Suppressor macrophage treated with lipopolysaccharide for 4 hours (primary cell): ENCODE measurements around the gene FCGR1A.
A peak's percentile ranks its signal among the peaks of the same experiment; 100 is the strongest.
"Not testable (repeated sequence)": the region's sequence is repeated elsewhere in the genome, so short reads cannot be mapped to it uniquely, and the experiment has no call there.

ENCODE experiments used
- DNase-seq: peaks from one replicate; pipeline ENCODE4 v3.0.0-alpha.2; 2020

FCGR1A gene

DNA sequence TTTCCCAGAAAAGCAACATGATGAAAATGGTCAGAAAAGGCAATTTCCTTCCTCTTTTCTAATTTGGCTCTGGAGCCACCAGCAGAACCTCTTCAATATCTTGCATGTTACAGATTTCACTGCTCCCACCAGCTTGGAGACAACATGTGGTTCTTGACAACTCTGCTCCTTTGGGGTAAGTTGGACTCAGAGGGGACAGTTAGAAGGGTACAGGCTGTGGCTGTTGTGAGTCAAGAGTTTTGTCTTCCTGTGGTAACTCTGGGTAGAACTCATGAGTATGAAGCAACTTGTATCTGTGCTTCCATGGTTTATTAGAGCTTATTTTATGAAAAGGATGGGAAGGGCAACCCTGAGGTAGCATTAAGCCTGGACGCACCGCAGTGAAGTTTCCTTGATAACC lies at the start of gene FCGR1A:
TSS of gene FCGR1A (plus strand) at position 95 of the 400 bp plus-strand sequence. CDS start at position 145, 50 bp downstream.
- not testable (repeated sequence) for DNase-seq

DNA sequence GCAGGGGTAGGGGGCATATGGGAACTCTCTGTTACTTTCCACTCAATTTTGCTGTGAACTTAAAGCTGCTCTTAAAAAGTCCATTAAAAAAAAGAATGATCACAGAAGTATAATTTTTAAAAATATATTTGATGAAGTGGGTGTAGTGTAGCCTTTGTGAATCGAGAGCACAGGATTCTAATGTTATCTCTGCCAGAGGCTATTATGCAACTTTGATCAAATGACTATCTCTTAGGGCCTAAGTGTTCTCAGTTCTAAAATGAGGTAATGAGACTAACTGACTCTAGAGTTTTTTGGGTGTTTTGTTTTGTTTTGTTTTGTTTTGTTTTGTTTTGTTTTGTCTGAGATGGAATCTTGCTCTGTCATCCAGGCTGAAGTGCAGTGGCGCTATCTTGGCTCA lies 49.7 kb upstream of the FCGR1A start:
- DNase-seq = not testable (repeated sequence)

DNA sequence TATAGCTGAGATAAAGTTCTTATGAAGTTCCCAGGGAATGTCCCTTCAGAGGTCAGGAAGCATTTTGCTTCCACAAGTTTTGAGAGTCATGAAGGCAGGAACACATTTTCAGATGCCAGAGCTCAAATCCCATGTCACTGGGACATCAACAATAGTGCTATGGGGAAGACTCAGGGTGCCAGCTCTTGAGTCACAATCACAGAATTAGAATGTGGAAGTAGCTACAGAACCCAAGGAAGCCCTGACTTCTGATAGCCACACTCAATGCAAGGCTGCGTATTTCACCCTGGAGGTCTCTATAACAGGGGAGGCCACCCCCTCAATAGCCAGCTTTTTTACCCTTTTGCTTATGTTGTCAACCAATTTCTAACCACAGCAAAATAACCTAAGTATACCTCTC lies 47.8 kb upstream of the FCGR1A start:
- DNase-seq = not testable (repeated sequence)

DNA sequence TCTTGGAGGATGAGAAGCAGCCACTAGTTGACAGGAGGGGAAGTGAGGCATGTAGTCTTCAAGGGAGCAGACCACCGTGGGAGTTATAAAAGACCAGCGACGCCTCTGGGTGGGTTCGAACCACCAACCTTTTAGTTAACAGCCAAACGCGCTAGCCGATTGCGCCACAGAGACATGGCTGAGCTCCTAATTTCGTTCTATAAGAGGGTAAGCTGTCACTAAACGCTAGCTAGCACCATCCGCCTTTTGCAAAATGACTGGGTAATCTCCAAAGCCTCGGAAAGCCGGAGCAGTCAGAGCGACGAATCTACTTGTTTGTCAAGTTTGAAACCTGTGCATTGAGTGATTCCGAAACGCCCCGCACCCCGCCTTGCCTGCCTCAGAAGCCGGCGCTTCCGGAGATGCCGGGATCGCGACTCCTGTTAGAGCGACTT lies 42.3 kb upstream of the FCGR1A start:
- not testable (repeated sequence) for DNase-seq

- DNase-seq = not testable (repeated sequence)
Measured at GRCh38 chr1:149740590-149741230, 41.8 kb upstream of the FCGR1A start.

DNA sequence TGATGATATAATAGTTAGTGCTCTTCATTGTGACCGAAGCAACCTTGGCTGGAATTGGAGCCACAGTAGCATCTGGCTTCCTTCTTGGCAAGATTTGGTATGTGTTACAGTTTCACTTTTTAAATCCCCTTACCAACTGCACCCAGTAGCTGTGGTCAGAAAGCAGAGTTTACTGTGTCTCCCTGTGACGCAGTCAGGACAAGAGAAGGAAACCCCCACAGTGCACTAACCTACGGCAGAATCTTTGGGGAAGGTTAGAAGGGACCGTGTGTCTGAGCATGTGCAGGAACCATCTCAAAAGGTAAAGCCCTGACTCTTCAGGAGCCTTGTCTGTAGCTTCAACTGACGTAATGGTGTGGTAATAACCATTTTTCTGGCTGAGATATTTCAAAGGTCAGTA lies 40.6 kb upstream of the FCGR1A start:
- not testable (repeated sequence) for DNase-seq

- DNase-seq = not testable (repeated sequence)
Measured at GRCh38 chr1:149746463-149747356, 35.8 kb upstream of the FCGR1A start.

DNA sequence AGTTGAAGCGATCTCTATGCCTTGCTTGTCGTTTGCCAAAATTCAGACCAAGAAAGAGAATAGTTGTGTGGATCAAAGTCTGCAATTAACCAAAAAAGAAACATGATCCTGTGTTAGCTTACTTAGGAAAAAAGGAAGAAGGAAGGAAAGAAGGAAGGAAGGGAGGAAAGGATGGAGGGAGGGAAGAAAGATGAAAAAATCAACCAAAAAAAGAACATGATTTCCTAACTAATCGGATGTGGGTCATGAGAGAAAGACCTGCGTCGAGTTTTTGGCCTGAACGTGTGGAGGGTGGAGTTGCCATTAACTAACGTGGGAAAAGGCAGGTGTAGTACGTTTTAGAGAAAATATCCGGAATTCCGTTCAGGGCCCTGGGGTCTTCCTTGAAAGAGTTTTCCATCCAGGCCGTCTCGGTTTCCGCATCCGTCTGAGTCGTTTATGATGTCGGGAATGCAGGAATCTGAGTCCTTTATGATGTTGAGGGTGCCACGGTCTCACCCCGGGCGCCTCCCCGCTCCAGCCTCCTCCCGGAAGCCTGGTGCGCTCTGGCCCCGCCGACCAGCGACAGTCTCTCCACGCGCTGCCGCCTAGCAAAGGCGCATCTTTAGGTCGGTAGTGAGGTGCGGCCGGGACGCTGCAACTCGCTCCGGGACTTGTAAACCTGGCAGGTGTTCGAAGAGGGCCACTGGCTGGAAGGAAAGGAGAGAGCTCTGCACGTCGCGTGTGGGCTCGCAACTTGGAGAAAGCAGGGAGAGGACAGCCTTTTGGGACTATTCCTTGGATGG lies 34.9 kb upstream of the FCGR1A start:
- DNase-seq = not testable (repeated sequence)

DNA sequence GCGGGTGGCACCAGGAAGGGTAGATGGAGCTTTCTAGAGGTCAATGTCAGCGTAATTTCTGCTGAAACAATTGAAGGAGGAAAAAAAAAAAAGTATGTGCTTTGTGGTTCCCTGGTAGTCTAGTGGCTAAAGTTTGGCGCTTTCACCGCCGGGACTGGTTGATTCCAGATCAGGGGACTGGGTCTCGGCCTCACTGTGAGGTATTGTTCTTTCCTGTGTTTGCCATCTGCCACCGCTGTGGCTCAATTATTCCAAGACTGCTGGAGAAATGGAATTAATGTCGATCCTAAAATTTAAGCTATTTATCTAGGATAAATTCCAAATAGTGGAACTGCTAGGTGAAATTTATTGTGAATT lies 34.4 kb upstream of the FCGR1A start:
- DNase-seq = not testable (repeated sequence)

- not testable (repeated sequence) for DNase-seq
Measured at GRCh38 chr1:149750562-149750961, 31.9 kb upstream of the FCGR1A start.

GRCh38 chr1:149752186-149752585 lies 30.3 kb upstream of the FCGR1A start:
- DNase-seq = peak; percentile 41

GRCh38 chr1:149753466-149753865 lies 29.0 kb upstream of the FCGR1A start:
- not testable (repeated sequence) for DNase-seq

DNA sequence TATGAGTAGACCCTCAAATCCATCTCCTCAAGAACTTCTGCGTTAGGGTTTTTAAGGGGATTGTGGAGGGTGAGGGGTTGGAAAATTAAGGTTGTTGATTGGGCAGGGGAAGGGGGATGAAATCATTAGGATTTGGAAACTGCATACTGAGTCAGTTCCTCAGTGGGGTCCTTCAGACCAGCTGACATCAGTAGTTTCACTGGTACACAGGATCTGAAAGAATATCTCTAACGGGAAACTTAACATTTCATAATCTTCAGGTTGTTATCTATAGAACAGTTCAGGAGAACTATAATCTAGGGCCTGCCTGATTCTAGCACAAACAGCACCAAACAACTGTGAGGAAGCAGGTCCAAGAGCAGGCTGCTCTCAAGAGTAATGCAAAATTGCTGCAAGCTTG lies 27.2 kb upstream of the FCGR1A start:
- not testable (repeated sequence) for DNase-seq

GRCh38 chr1:149762294-149762693 lies 20.2 kb upstream of the FCGR1A start:
- DNase-seq = peak; percentile 25

DNA sequence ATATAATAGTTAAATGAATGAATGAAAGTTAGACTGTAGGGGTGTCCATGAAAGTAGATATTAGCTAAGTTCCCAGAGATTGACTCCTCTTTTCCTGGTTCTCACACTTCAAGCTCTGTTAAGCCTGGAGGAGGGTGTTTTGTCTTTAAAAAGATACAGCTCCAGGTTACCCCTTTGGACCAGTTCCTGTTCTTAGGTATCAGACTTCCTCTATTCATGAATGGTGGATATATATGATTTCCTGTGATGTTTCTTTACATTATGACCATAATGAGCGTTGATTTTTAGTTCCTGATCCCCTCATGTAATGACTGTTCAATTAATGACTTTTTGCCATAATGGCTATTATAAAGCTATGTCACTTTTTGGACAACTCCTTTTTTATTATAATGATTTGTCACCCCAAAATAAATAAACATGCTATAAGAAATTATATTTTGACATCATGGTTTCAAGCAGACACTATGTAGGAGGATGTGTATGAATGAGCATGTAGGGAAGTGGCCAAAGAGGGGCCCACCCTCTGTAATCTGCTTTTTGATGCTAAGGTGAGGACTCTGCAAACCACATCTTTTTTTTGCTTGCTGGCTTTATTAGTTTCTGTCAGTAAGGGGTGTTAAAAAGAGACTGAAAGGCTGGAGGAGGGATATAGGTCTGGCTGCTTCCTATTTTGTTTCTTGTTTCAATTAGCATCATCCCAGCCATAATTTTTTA lies 18.2 kb upstream of the FCGR1A start:
- not testable (repeated sequence) for DNase-seq

- not testable (repeated sequence) for DNase-seq
Measured at GRCh38 chr1:149766241-149766640, 16.3 kb upstream of the FCGR1A start.

DNA sequence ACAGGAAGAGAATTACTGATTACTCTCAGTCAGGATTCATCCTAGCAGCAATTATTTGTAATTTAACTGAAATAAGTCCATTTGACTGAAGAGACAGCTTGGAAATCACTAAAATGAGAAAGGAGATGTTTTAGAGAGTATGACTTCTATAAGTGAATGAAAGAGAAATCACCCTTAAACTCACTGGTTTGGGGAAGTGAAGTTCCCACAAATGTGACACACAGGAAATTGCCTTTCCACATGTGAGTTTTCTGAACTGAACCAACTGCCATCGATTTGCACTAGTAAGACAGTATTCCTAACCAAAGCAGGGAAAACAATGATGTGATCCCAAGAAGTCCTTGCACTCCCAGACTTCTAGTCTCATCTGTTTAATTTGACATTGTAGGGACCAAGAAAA lies 13.3 kb upstream of the FCGR1A start:
- DNase-seq = not testable (repeated sequence)

DNA sequence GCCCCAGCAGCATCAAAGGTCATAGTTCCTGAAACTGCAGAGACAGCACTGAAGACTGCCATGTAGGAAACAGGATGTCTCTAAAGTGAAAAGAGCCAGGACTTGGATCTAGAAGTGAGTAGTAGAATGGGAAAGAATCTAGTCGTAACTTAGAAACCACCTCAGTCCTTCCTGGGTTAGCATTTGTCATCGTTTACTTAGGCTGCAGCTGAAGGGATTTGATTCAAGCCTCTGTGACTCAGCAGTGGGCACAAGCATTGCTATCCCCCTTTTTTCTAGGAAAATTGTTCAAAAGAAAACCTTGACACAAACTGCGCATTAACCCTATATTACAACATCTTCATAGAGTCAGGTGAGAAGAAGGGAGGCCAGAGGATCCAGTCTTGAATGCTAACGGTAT lies 11.8 kb upstream of the FCGR1A start:
- DNase-seq = peak; percentile 12

DNA sequence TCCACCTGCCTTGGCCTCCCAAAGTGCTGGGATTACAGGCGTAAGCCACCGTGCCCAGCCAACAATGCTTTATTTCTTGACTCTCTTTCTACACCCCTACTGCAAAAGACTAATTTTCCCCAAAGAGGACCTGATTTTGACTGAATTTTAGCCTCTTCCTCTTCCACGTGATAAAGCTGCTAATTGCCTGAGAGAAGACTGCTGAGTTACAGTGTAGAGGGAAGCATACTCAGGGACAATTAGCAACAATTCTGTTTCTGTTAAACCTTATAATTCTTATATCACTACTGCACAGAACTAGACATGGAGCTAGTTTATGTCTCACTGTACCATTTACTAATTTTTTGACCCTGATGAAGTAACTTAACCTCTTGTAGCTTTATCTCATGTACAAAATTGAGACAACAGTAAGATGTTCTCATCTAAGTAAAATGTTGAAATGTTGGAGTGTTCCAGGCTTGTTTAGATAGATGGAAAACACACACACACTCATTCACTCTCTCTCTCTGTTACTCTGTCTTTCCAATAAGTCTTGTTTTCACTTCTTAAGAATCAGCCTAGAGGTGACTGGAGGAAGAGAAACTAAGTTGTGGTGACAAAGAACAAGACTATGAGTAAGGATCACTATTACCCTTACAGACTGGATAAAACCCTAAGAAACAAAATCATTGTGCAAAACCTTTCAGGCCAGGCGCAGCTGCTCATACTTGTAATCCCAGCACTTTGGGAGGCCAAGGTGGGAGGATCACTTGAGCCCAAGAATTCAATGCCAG lies 10.7 kb upstream of the FCGR1A start:
- not testable (repeated sequence) for DNase-seq

DNA sequence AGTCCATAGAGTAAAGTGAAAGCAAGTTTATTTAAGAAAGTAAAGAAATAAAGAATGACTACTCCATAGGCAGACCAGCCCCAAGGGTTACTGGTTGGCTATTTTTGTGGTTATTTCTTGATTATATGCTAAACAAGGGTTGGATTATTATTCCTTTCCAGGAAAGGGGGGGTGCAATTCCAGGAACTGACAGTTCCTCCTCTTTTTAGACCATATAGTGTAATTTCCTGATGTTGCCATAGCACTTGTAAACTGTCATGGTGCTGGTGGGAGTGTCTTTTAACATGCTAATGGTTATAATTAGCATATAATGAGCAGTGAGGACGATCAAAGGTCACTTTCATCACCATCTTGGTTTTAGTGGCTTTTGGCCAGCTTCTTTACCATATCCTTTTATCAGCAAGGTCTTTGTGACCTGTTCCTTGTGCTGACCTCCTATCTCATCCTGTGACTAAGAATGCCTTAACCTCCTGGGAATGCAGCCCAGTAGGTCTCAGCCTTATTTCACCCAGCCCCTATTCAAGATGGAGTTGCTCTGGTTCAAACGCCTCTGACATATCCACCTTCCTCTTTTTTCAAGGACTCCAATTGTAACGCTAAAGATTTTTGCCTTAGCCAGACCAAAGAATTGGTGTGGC lies 6.9 kb upstream of the FCGR1A start:
- peak; percentile 73 for DNase-seq

DNA sequence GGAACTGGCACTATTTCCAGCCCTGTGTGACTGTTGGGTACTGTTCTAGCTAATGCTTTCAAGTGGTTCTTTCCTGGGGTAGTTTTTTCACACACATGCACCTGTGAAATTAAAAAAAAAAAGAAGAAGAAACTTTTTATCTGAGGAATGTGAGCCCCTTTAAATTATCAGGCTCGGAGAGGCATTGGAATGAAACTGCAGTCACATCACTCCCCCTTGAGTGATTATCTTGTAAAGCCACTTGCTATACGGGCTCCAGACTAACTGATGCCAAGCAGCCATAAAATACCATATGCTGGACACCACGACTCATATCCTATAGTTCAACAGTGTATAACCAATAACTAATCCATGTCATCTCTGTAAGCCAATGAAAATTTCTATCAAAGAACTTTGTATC lies 5.4 kb upstream of the FCGR1A start:
- DNase-seq = not testable (repeated sequence)
